ENCODE data around the gene SLC25A13. TPM values are rescaled to one million over a fixed set of nuclear protein-coding genes. Genes with fewer than 3 reads are reported as not detected.

SLC25A13 gene
- total and polyA plus RNA-seq, 2 of the 13 experiments (the other 11 are each of a cell fraction or from before 2014, with no cell fraction given) = 36.2 to 84.9 TPM

GRCh38 chr7:96075510-96076349, 246.2 kb downstream of the SLC25A13 start (continued):
- TF ChIP-seq HNF1A (IDR thresholded peaks at IDR 0.05; ENCODE audit: low read depth) (no peak), HNF1A (CRISPR knock-in tag; IDR thresholded peaks at IDR 0.05; ENCODE audit: borderline replicate concordance) (no peak), CREM (IDR thresholded peaks at IDR 0.05) (no peak), CREM (CRISPR knock-in tag; IDR thresholded peaks at IDR 0.05) (no peak), ZNF337 (CRISPR knock-in tag; IDR thresholded peaks at IDR 0.05; ENCODE audit: borderline replicate concordance, low read depth) (no peak), ZEB1 (IDR thresholded peaks at IDR 0.05; ENCODE audit: insufficient replicate concordance, low read depth) (no peak), NR2C2 (CRISPR knock-in tag; IDR thresholded peaks at IDR 0.05; ENCODE audit: borderline replicate concordance) (no peak), SMYD3 (CRISPR knock-in tag; IDR thresholded peaks at IDR 0.05) (no peak), TOPORS (CRISPR knock-in tag; IDR thresholded peaks at IDR 0.05) (no peak), ZNF256 (CRISPR knock-in tag; conservative IDR thresholded peaks at IDR 0.05) (no peak), ZNF605 (CRISPR knock-in tag; IDR thresholded peaks at IDR 0.05) (0 out of 2 replicates have a peak, but pooled peaks have one; percentile 46), TCF7L2 (IDR thresholded peaks at IDR 0.05; ENCODE audit: low read depth, low read length) (no peak), ZNF879 (CRISPR knock-in tag; IDR thresholded peaks at IDR 0.05) (no peak), SIX1 (CRISPR knock-in tag; IDR thresholded peaks at IDR 0.05; ENCODE audit: borderline replicate concordance) (no peak), SPEN (CRISPR knock-in tag; IDR thresholded peaks at IDR 0.05; ENCODE audit: low read depth) (no peak), NCOA1 (CRISPR knock-in tag; IDR thresholded peaks at IDR 0.05) (no peak), BHLHE40 (IDR thresholded peaks at IDR 0.05; ENCODE audit: low read length) (no peak)
